T-cell (primary cell): ENCODE data around the gene PPP1R14D. TPM values are rescaled to one million over a fixed set of nuclear protein-coding genes. Genes with fewer than 3 reads are reported as not detected.

Experiments used
- ATAC-seq, 4 experiments: fragments of 200-7000 bp in 3 of 4; fragments of 150-1000 bp in 1 of 4; cut with Tn5 transposase; replicated peaks in 1 of 4; 1 replicate in 3 of 4; 2 replicates in 1 of 4; pipeline ENCODE4 v1.10.0; 2021; ENCODE audit warnings: moderate library complexity in 3 of 4, mild to moderate bottlenecking in 2 of 4, moderate number of reproducible peaks in 1 of 4
- CTCF ChIA-PET, 2 donors: fragments of 300-600 bp; sonication (Branson Sonifier 250); formaldehyde crosslinking; loops; one replicate each; lab custom pipeline; 2022; ENCODE audit warnings: antibody characterized with exemption in 2 of 2; lab: Charles Lee
- POLR2A ChIA-PET, 2 donors: fragments of 300-600 bp; sonication (Branson Sonifier 250); formaldehyde crosslinking; loops; one replicate each; lab custom pipeline; 2022; ENCODE audit warnings: antibody characterized with exemption in 2 of 2; lab: Charles Lee
- DNase-seq, 35 experiments: peaks; one replicate each; pipeline versions ENCODE4 v3.0.0 to v3.0.0-alpha.2; 2013 to 2023
- H3K27ac ChIP-seq: one replicate; pipeline ENCODE4 v1.5.1; 2013; ENCODE audit warnings: low read length
- H3K27me3 ChIP-seq, 2 experiments: replicated peaks in 1 of 2; 1 replicate in 1 of 2; 2 replicates in 1 of 2; pipeline versions ENCODE4 v1.6.1 to v1.7.0; 2013; ENCODE audit warnings: low read length in 1 of 2, mixed read lengths in 1 of 2; ENCODE audit not compliant: control insufficient read depth in 2 of 2, insufficient read depth in 2 of 2; ENCODE audit errors: extremely low read depth in 1 of 2
- H3K36me3 ChIP-seq, 2 donors: 1 replicate in 1 of 2; 2 replicates in 1 of 2; pipeline versions ENCODE4 v1.6.1 to v1.7.0; 2013; ENCODE audit warnings: low read length in 1 of 2; ENCODE audit not compliant: control insufficient read depth in 2 of 2, insufficient read depth in 1 of 2; ENCODE audit errors: extremely low read depth in 1 of 2
- H3K4me1 ChIP-seq, 2 experiments: 1 replicate in 1 of 2; 2 replicates in 1 of 2; pipeline versions ENCODE4 v1.6.1 to v1.7.0; 2013; ENCODE audit warnings: low read length in 2 of 2, mixed read lengths in 1 of 2; ENCODE audit not compliant: insufficient read depth in 2 of 2, control insufficient read depth in 1 of 2; ENCODE audit errors: extremely low read depth in 1 of 2
- H3K4me3 ChIP-seq, 2 donors: 1 replicate in 1 of 2; 2 replicates in 1 of 2; pipeline versions ENCODE4 v1.5.1 to v1.7.0; 2013; ENCODE audit warnings: mild to moderate bottlenecking in 2 of 2, low read length in 1 of 2, moderate library complexity in 1 of 2; ENCODE audit not compliant: control insufficient read depth in 1 of 2; ENCODE audit errors: extremely low read depth in 1 of 2
- H3K9me3 ChIP-seq: 2 replicates; pipeline ENCODE4 v1.7.0; 2013
- H3K27ac Mint-ChIP-seq, 2 donors: one replicate each; pipeline ENCODE4 v1.8.0; 2020 to 2021; ENCODE audit warnings: mild to moderate bottlenecking in 2 of 2, mixed read lengths in 2 of 2
- H3K27me3 Mint-ChIP-seq, 2 donors: one replicate each; pipeline ENCODE4 v1.8.0; 2021 to 2022; ENCODE audit warnings: mixed read lengths in 2 of 2
- H3K36me3 Mint-ChIP-seq: one replicate; pipeline ENCODE4 v1.8.0; 2021; ENCODE audit warnings: mixed read lengths
- H3K4me1 Mint-ChIP-seq, 3 donors: one replicate each; pipeline ENCODE4 v1.8.0; 2020 to 2022; ENCODE audit warnings: mixed read lengths in 3 of 3, mild to moderate bottlenecking in 1 of 3
- H3K4me3 Mint-ChIP-seq, 3 donors: one replicate each; pipeline ENCODE4 v1.8.0; 2020 to 2022; ENCODE audit warnings: mild to moderate bottlenecking in 3 of 3, mixed read lengths in 3 of 3, moderate library complexity in 3 of 3
- H3K9me3 Mint-ChIP-seq, 3 donors: one replicate each; pipeline ENCODE4 v1.8.0; 2020 to 2022; ENCODE audit warnings: mixed read lengths in 3 of 3
- WGBS: methylation state at CpG from one replicate; pipeline ENCODE4 v1.1.5; 2013; ENCODE audit warnings: missing lambda C conversion rate; ENCODE audit not compliant: insufficient coverage; 5-methylcytosine and 5-hydroxymethylcytosine counted together
- total RNA-seq, 35 experiments: library from RNA in 6 of 35; stranded (reverse) in 6 of 35; fragments of 120-200 nt in 1 of 35; gene quantifications; one replicate each; pipeline versions ENCODE4 v1.2.1 to v1.2.4 and lab custom pipeline; 2013 to 2026

PPP1R14D gene
- total RNA-seq, 5 donors from 2014 or later (not counting 1 experiment from before 2014, with no cell fraction given) = not detected

GRCh38 chr15:40785814-40786213 is 42.7 kb downstream of the PPP1R14D start:
- ChIA-PET POLR2A (interaction anchor here in 1 of 2 donors (0.6 kb wide), 1 partner anchor 222 kb away, joined by 3 read pairs; no protein-coding TSS in a partner anchor), CTCF (interaction anchor here (0.5 to 1.0 kb wide), 3 partner anchors 9 to 146 kb away, joined by 3 to 5 read pairs (median 3); no protein-coding TSS in a partner anchor)
- no CpG with 5 or more reads among the region's 2 CpGs for WGBS
- H3K27me3 ChIP-seq = no peaks in the 10 kb centered on the region
- H3K4me3 ChIP-seq = no peak overlapping the region
- Mint-ChIP-seq H3K4me3 (no peak overlapping the region), H3K4me1 (peaks cover 27 to 32% (median 28%) of the 10 kb centered on the region in 3 donors), H3K27me3 (no peaks in the 10 kb centered on the region), H3K27ac (no peak overlapping the region), H3K9me3 (no peaks in the 10 kb centered on the region), H3K36me3 (no peaks in the 10 kb centered on the region)
- ATAC-seq = no peak
- H3K36me3 ChIP-seq = no peaks in the 10 kb centered on the region
- H3K9me3 ChIP-seq = no peaks in the 10 kb centered on the region
- H3K4me1 ChIP-seq = peaks cover 3 to 26% of the 10 kb centered on the region in 2 experiments
- DNase-seq = no peak
- no peak overlapping the region for H3K27ac ChIP-seq

GRCh38 chr15:40785164-40785563 is 43.3 kb downstream of the PPP1R14D start:
- Histone ChIP-seq H3K4me3 (no peak overlapping the region), H3K4me1 (peaks cover 3 to 26% of the 10 kb centered on the region in 2 experiments), H3K27ac (no peak overlapping the region), H3K27me3 (no peaks in the 10 kb centered on the region), H3K9me3 (no peaks in the 10 kb centered on the region), H3K36me3 (no peaks in the 10 kb centered on the region)
- Mint-ChIP-seq H3K4me1 (peaks cover 27 to 32% (median 28%) of the 10 kb centered on the region in 3 donors), H3K27me3 (no peaks in the 10 kb centered on the region), H3K36me3 (no peaks in the 10 kb centered on the region), H3K9me3 (no peaks in the 10 kb centered on the region), H3K4me3 (no peak overlapping the region), H3K27ac (no peak overlapping the region)
- ATAC-seq (no peak), DNase-seq (no peak)
- POLR2A ChIA-PET = interaction anchor here in 1 of 2 donors (0.6 kb wide), 1 partner anchor 71 kb away, joined by 8 read pairs; no protein-coding TSS in a partner anchor
- CTCF ChIA-PET = interaction anchor here (0.7 to 1.2 kb wide), 3 partner anchors 11 to 196 kb away, joined by 3 to 6 read pairs (median 4); no protein-coding TSS in a partner anchor
- WGBS = no CpG with 5 or more reads among the region's 3 CpGs

- peak overlapping the region in 1 of 2 donors; percentile 55 for H3K27ac Mint-ChIP-seq
- H3K9me3 Mint-ChIP-seq = no peaks in the 10 kb centered on the region
- peak; percentile 90 to 96 (median 94) for ATAC-seq
- Histone ChIP-seq H3K4me3 (no peak overlapping the region), H3K4me1 (peaks cover 3 to 15% of the 10 kb centered on the region in 2 experiments), H3K36me3 (peaks cover 10 to 21% of the 10 kb centered on the region in 2 donors), H3K9me3 (no peaks in the 10 kb centered on the region), H3K27ac (no peak overlapping the region), H3K27me3 (no peaks in the 10 kb centered on the region)
- 56% methylated on average over 4 of the region's 8 CpGs for WGBS
- ChIA-PET POLR2A (interaction anchor here (0.5 to 1.1 kb wide), 4 partner anchors 29 to 268 kb away, joined by 3 to 4 read pairs (median 4); no protein-coding TSS in a partner anchor), CTCF (interaction anchor here (0.6 to 2.0 kb wide), 23 partner anchors 13 to 218 kb away, joined by 3 to 15 read pairs (median 5); partner anchors contain the start of genes C15orf62 (in 1 of the 2), CCDC32 (in 1 of the 2), DNAJC17 (in 1 of the 2) and RAD51 (in 1 of the 2))
- H3K4me3 Mint-ChIP-seq = no peak overlapping the region
- peaks cover 16 to 22% (median 18%) of the 10 kb centered on the region in 3 donors for H3K4me1 Mint-ChIP-seq
- H3K27me3 Mint-ChIP-seq = no peaks in the 10 kb centered on the region
- peak; percentile 60 to 85 (median 73) for DNase-seq
- H3K36me3 Mint-ChIP-seq = peaks cover 8% of the 10 kb centered on the region
These were observed 45.8 kb downstream of the PPP1R14D start for GRCh38 chr15:40782609-40783227.

- peaks cover 14 to 70% of the 10 kb centered on the region in 2 donors for H3K36me3 ChIP-seq
- peak in 29 of 35 experiments; percentile 22 to 75 (median 53) for DNase-seq
These were observed 51.9 kb downstream of the PPP1R14D start for GRCh38 chr15:40776537-40777141.

GRCh38 chr15:40775740-40776536 is 52.6 kb downstream of the PPP1R14D start:
- ChIA-PET CTCF (interaction anchor here (0.6 to 1.2 kb wide), 6 partner anchors 32 to 187 kb away, joined by 3 to 9 read pairs (median 6); no protein-coding TSS in a partner anchor), POLR2A (interaction anchor here (0.6 to 1.0 kb wide), 2 partner anchors 32 to 186 kb away, joined by 3 to 4 read pairs; no protein-coding TSS in a partner anchor)
- Mint-ChIP-seq H3K4me3 (no peak overlapping the region), H3K9me3 (no peaks in the 10 kb centered on the region), H3K27ac (no peak overlapping the region), H3K4me1 (peaks cover 0 to 7% (median 5%) of the 10 kb centered on the region in 3 donors), H3K27me3 (no peaks in the 10 kb centered on the region), H3K36me3 (peaks cover 25% of the 10 kb centered on the region)
- H3K27me3 ChIP-seq = no peaks in the 10 kb centered on the region
- peaks cover 0 to 16% of the 10 kb centered on the region in 2 experiments for H3K4me1 ChIP-seq
- peaks cover 14 to 73% of the 10 kb centered on the region in 2 donors for H3K36me3 ChIP-seq
- no peak overlapping the region for H3K4me3 ChIP-seq
- H3K9me3 ChIP-seq = no peaks in the 10 kb centered on the region
- DNase-seq (no peak), ATAC-seq (no peak)
- 93% methylated on average over 12 of the region's 14 CpGs for WGBS
- H3K27ac ChIP-seq = no peak overlapping the region

More at GRCh38 chr15:40776537-40777141, 51.9 kb downstream of the PPP1R14D start:
- H3K27me3 ChIP-seq = no peaks in the 10 kb centered on the region
- WGBS = 98% methylated on average over 4 of the region's 11 CpGs
- Mint-ChIP-seq H3K9me3 (no peaks in the 10 kb centered on the region), H3K4me3 (no peak overlapping the region), H3K36me3 (peaks cover 25% of the 10 kb centered on the region), H3K4me1 (peaks cover 0 to 7% (median 5%) of the 10 kb centered on the region in 3 donors), H3K27ac (peak overlapping the region in 1 of 2 donors; percentile 52), H3K27me3 (no peaks in the 10 kb centered on the region)
- peaks cover 0 to 16% of the 10 kb centered on the region in 2 experiments for H3K4me1 ChIP-seq
- peak; percentile 31 to 80 (median 68) for ATAC-seq
- no peaks in the 10 kb centered on the region for H3K9me3 ChIP-seq
- no peak overlapping the region for H3K4me3 ChIP-seq
- ChIA-PET CTCF (interaction anchor here (0.6 to 1.2 kb wide), 10 partner anchors 8 to 187 kb away, joined by 3 to 9 read pairs (median 5); partner anchors contain the start of gene C15orf62 (in 1 of the 2)), POLR2A (interaction anchor here (0.6 to 1.0 kb wide), 3 partner anchors 32 to 187 kb away, joined by 3 to 4 read pairs (median 4); no protein-coding TSS in a partner anchor)
- peak overlapping the region; percentile 10 for H3K27ac ChIP-seq
